ENCODE results near the gene EVPLL. TPM values are rescaled to one million over a fixed set of nuclear protein-coding genes. Genes with fewer than 3 reads are reported as not detected.
"Not testable (repeated sequence)": the region's sequence is repeated elsewhere in the genome, so short reads cannot be mapped to it uniquely, and the experiment has no call there.

The EVPLL gene
- total RNA-seq, 2 donors from 2014 or later = not detected

DNA sequence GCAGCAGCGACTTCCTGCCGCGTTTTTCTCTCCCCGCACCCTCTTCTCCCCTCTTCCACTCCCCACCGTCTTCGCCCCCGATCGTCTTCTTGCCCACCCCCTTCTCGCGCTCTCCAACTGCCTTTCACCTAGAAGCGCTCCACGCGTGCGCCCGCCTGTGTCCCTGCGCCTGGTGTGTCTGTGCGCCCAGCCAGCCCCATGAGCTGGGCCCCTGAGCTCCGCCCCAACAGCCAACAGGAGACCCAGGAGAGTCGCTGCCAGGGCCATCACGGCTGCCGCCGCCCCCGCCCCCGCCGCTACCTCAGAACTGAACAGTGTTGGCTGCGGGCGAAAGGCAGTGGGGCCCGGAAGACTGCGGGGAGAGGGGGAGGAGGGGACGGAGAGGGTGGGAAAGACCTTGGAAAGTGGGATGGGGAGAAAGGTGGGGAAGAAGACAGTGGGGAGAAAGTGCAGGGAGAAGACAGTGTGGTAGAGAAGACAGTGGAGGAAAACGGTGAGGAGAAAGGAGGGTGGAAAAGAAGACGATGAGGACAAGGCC is 34.5 kb downstream of the EVPLL start:
- not testable (repeated sequence) for H3K36me3 Mint-ChIP-seq (ENCODE audit: low read depth); H3K4me1 Mint-ChIP-seq; H3K27me3 Mint-ChIP-seq (ENCODE audit: insufficient read depth); H3K9me3 Mint-ChIP-seq; H3K27ac Mint-ChIP-seq; H3K27me3 ChIP-seq (ENCODE audit: control insufficient read depth, insufficient read depth, low read length, poor library complexity, severe bottlenecking); H3K36me3 ChIP-seq (ENCODE audit: control insufficient read depth, insufficient read depth, low read length); DNase-seq; H3K27ac ChIP-seq (ENCODE audit: low read depth, low read length); H3K9me3 ChIP-seq (ENCODE audit: control insufficient read depth, low read length); H3K4me1 ChIP-seq (ENCODE audit: control insufficient read depth, insufficient read depth, low read length)
- peak overlapping the region; percentile 91 for H3K4me3 Mint-ChIP-seq
- no CpG with 5 or more reads among the region's 32 CpGs for WGBS, 2 experiments (ENCODE audit: insufficient coverage in 1 of 2, insufficient read length in 1 of 2)
- Histone ChIP-seq H3K4me3 (ENCODE audit: low read length) (peak overlapping the region; percentile 87), H3K9ac (ENCODE audit: extremely low read depth, low read length, poor library complexity, severe bottlenecking) (peak overlapping the region; percentile 53)

GRCh38 chr17:18421521-18421920 is 43.9 kb downstream of the EVPLL start:
- H3K4me1 Mint-ChIP-seq; H3K9ac ChIP-seq (ENCODE audit: extremely low read depth, low read length, poor library complexity, severe bottlenecking); H3K9me3 Mint-ChIP-seq; H3K36me3 ChIP-seq (ENCODE audit: control insufficient read depth, insufficient read depth, low read length); H3K27ac ChIP-seq (ENCODE audit: low read depth, low read length); H3K27me3 ChIP-seq (ENCODE audit: control insufficient read depth, insufficient read depth, low read length, poor library complexity, severe bottlenecking); H3K9me3 ChIP-seq (ENCODE audit: control insufficient read depth, low read length); H3K27me3 Mint-ChIP-seq (ENCODE audit: insufficient read depth); H3K4me3 Mint-ChIP-seq; H3K36me3 Mint-ChIP-seq (ENCODE audit: low read depth); H3K4me3 ChIP-seq (ENCODE audit: low read length); H3K4me1 ChIP-seq (ENCODE audit: control insufficient read depth, insufficient read depth, low read length); H3K27ac Mint-ChIP-seq: not testable (repeated sequence)
- 88% methylated on average over 4 of the region's 11 CpGs; no CpG with 5 or more reads in 1 of the 2 experiments for WGBS, 2 experiments (ENCODE audit: insufficient coverage in 1 of 2, insufficient read length in 1 of 2)
- TF ChIP-seq CTCF (conservative IDR thresholded peaks at IDR 0.05) = peak; percentile 17
- DNase-seq = peak; percentile 47

DNA sequence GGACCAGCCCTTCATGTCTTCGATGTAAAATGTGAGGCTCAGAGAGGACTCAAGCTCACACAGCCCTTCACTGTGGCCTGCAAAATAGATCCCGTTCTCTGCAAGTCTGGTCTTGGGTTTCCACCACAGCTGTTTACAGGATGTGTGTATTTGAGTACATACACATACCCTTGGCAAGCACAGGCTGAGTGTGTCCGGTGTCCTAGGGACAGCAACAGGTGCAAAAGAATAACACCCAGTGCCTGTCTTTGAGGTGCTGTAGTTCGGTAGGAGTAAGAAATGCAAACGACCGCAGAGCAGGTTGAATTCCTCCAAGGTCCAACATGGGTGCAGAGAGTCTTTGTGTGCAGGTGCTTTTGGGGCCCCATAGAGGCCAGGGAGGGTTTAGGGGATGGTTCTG is 44.9 kb downstream of the EVPLL start:
- H3K4me1 Mint-ChIP-seq; H3K27me3 Mint-ChIP-seq (ENCODE audit: insufficient read depth); H3K9ac ChIP-seq (ENCODE audit: extremely low read depth, low read length, poor library complexity, severe bottlenecking); H3K4me3 ChIP-seq (ENCODE audit: low read length); H3K27ac ChIP-seq (ENCODE audit: low read depth, low read length); H3K27ac Mint-ChIP-seq; H3K9me3 Mint-ChIP-seq; H3K27me3 ChIP-seq (ENCODE audit: control insufficient read depth, insufficient read depth, low read length, poor library complexity, severe bottlenecking); H3K9me3 ChIP-seq (ENCODE audit: control insufficient read depth, low read length); DNase-seq; H3K36me3 Mint-ChIP-seq (ENCODE audit: low read depth); H3K4me1 ChIP-seq (ENCODE audit: control insufficient read depth, insufficient read depth, low read length); H3K4me3 Mint-ChIP-seq; H3K36me3 ChIP-seq (ENCODE audit: control insufficient read depth, insufficient read depth, low read length): not testable (repeated sequence)
- WGBS, 2 experiments (ENCODE audit: insufficient coverage in 1 of 2, insufficient read length in 1 of 2) = 87% methylated on average over 3 of the region's 6 CpGs; no CpG with 5 or more reads in 1 of the 2 experiments

- H3K36me3 Mint-ChIP-seq (ENCODE audit: low read depth); H3K4me1 ChIP-seq (ENCODE audit: control insufficient read depth, insufficient read depth, low read length); H3K9me3 Mint-ChIP-seq; H3K9ac ChIP-seq (ENCODE audit: extremely low read depth, low read length, poor library complexity, severe bottlenecking); H3K27me3 ChIP-seq (ENCODE audit: control insufficient read depth, insufficient read depth, low read length, poor library complexity, severe bottlenecking); H3K27ac ChIP-seq (ENCODE audit: low read depth, low read length); H3K4me1 Mint-ChIP-seq; H3K4me3 Mint-ChIP-seq; H3K4me3 ChIP-seq (ENCODE audit: low read length); H3K27ac Mint-ChIP-seq; H3K27me3 Mint-ChIP-seq (ENCODE audit: insufficient read depth); H3K9me3 ChIP-seq (ENCODE audit: control insufficient read depth, low read length); H3K36me3 ChIP-seq (ENCODE audit: control insufficient read depth, insufficient read depth, low read length): not testable (repeated sequence)
- DNase-seq = peak; percentile 38
- WGBS, 2 experiments (ENCODE audit: insufficient coverage in 1 of 2, insufficient read length in 1 of 2) = no CpG with 5 or more reads among the region's 7 CpGs
Measured at GRCh38 chr17:18423015-18423414, 45.4 kb downstream of the EVPLL start.

DNA sequence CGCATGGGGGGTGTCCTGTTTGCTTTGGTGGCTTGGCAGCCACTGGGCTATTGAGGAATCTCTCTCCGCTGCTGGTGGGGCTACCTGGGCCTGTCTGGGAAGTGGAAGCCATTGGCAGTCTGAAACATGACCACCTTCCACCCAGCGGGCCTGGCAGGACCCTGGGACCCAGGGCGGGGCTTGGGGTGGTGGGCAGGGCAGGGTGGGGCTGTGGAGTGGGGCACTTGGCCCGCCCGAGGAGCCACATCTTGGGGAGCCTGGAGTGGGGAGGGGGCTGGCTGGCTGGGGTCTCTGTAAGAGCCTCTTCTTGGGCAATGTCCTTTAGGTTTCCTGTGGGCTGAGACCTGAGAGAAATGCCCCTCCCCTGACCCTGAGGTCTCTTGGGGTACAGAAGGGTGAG is 48.0 kb downstream of the EVPLL start:
- WGBS, 2 experiments (ENCODE audit: insufficient coverage in 1 of 2, insufficient read length in 1 of 2) = 100% methylated on average over 4 of the region's 6 CpGs; no CpG with 5 or more reads in 1 of the 2 experiments
- not testable (repeated sequence) for H3K4me3 ChIP-seq (ENCODE audit: low read length); H3K9me3 Mint-ChIP-seq; H3K27ac Mint-ChIP-seq; H3K27me3 ChIP-seq (ENCODE audit: control insufficient read depth, insufficient read depth, low read length, poor library complexity, severe bottlenecking); H3K36me3 Mint-ChIP-seq (ENCODE audit: low read depth); H3K9ac ChIP-seq (ENCODE audit: extremely low read depth, low read length, poor library complexity, severe bottlenecking); H3K36me3 ChIP-seq (ENCODE audit: control insufficient read depth, insufficient read depth, low read length); H3K4me3 Mint-ChIP-seq; H3K27ac ChIP-seq (ENCODE audit: low read depth, low read length); H3K4me1 ChIP-seq (ENCODE audit: control insufficient read depth, insufficient read depth, low read length); H3K9me3 ChIP-seq (ENCODE audit: control insufficient read depth, low read length); H3K27me3 Mint-ChIP-seq (ENCODE audit: insufficient read depth); H3K4me1 Mint-ChIP-seq
- DNase-seq = peak; percentile 26

GRCh38 chr17:18426639-18427038 is 49.1 kb downstream of the EVPLL start:
- not testable (repeated sequence) for H3K27ac ChIP-seq (ENCODE audit: low read depth, low read length); H3K4me1 Mint-ChIP-seq; H3K4me1 ChIP-seq (ENCODE audit: control insufficient read depth, insufficient read depth, low read length); H3K9me3 ChIP-seq (ENCODE audit: control insufficient read depth, low read length); H3K27me3 ChIP-seq (ENCODE audit: control insufficient read depth, insufficient read depth, low read length, poor library complexity, severe bottlenecking); H3K9me3 Mint-ChIP-seq; H3K4me3 Mint-ChIP-seq; DNase-seq; H3K27ac Mint-ChIP-seq; H3K9ac ChIP-seq (ENCODE audit: extremely low read depth, low read length, poor library complexity, severe bottlenecking); H3K27me3 Mint-ChIP-seq (ENCODE audit: insufficient read depth); H3K4me3 ChIP-seq (ENCODE audit: low read length); H3K36me3 ChIP-seq (ENCODE audit: control insufficient read depth, insufficient read depth, low read length); H3K36me3 Mint-ChIP-seq (ENCODE audit: low read depth)
- no CpG with 5 or more reads among the region's 16 CpGs for WGBS, 2 experiments (ENCODE audit: insufficient coverage in 1 of 2, insufficient read length in 1 of 2)

Data from endodermal cell (in vitro differentiated cells).